Body of pancreas (tissue), 4 donors: ENCODE results near the gene MUC21.

Source experiments
- POLR2A ChIP-seq, 3 donors: fragments of 450-650 bp; IDR thresholded peaks; one replicate each; pipeline ENCODE4 v1.6.1; 2016; ENCODE audit warnings: antibody characterized with exemption in 3 of 3, mild to moderate bottlenecking in 2 of 3
- TF ChIP-seq, protein P1 (sequence below), 7 experiments: fragments of 450-650 bp in 4 of 7; fragments of 200-600 bp in 3 of 7; sonication (generic) in 3 of 7; IDR thresholded peaks; one replicate each; pipeline ENCODE4 v1.5.1; 2016 to 2019; ENCODE audit warnings: antibody characterized with exemption in 7 of 7

DNA sequence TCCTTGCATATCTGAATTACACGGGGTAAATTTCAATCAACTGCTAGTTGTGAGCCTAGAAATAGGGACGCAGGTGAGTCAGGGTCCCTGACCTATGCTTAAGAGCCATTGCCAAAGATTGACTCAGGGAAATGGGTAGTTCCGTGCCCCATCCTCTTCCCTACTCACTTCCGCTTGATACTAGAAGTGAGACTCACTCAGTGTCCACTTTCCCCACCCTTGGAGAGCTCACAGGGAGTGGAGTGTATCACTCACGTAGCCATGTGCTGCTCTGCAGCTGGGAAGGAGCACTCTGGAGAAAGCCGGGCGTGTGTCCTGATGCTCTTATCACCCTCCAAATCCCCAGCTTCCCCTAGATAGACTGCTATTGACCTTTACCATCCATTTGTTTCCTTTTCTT lies 26.2 kb downstream of the MUC21 start:
- TF ChIP-seq, protein P1, sequence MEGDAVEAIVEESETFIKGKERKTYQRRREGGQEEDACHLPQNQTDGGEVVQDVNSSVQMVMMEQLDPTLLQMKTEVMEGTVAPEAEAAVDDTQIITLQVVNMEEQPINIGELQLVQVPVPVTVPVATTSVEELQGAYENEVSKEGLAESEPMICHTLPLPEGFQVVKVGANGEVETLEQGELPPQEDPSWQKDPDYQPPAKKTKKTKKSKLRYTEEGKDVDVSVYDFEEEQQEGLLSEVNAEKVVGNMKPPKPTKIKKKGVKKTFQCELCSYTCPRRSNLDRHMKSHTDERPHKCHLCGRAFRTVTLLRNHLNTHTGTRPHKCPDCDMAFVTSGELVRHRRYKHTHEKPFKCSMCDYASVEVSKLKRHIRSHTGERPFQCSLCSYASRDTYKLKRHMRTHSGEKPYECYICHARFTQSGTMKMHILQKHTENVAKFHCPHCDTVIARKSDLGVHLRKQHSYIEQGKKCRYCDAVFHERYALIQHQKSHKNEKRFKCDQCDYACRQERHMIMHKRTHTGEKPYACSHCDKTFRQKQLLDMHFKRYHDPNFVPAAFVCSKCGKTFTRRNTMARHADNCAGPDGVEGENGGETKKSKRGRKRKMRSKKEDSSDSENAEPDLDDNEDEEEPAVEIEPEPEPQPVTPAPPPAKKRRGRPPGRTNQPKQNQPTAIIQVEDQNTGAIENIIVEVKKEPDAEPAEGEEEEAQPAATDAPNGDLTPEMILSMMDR (IDR thresholded peaks at IDR 0.05): no peak
- TF ChIP-seq POLR2A (IDR thresholded peaks at IDR 0.05): no peak
